GM21526 (cell line): ENCODE measurements around the gene CDC42BPA.

ENCODE experiments used
- ATAC-seq: cut with Tn5 transposase; IDR thresholded peaks from one replicate; pipeline ENCODE4 v1.9.1; 2021; ENCODE audit warnings: moderate library complexity; ENCODE audit not compliant: unreplicated experiment, low FRiP score

Gene CDC42BPA

GRCh38 chr1:227215863-227216510 lies 102.3 kb downstream of the CDC42BPA start:
- ATAC-seq, result no peak

- no peak for ATAC-seq
Observed at GRCh38 chr1:227214207-227214606, 104.1 kb downstream of the CDC42BPA start.

- no peak for ATAC-seq
Observed at GRCh38 chr1:227213426-227213825, 104.9 kb downstream of the CDC42BPA start.

DNA sequence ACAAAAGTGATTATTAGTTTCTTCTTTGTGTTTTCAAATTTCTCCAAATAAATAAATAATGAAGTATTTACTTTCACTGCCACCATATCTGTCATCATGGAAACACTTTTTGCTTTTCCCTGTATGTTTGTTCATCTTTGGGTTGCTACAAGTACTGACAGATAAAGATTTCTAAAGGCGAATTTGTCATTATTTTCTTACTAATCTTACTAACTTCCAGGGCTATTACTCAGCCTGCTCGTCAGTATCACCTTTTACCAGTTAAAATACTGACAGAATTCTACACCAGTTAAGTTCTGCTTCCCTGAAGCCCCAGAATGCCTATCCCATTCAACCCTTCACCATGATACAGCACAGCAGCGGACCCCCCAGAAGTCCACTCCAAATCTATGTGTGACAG lies 106.1 kb downstream of the CDC42BPA start:
- no peak for ATAC-seq

DNA sequence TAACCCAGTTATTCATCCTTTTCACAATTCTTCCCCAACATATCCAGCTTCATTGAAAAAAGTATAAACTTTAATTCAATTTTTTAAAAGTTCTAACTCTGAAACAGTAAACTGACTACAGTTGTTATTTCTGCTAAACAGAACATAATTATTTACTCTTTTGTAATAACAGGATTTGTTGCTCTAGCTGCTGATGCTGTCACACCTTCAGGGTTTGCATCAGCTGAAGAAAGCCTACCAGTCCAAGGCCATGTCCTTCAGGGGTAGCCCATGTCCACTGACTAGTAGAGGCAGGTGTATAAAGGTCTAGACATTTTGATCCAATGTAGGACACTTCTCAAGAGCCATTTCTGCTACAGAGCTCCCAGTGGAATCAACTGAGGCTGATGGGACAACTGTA lies 107.7 kb downstream of the CDC42BPA start:
- no peak for ATAC-seq

DNA sequence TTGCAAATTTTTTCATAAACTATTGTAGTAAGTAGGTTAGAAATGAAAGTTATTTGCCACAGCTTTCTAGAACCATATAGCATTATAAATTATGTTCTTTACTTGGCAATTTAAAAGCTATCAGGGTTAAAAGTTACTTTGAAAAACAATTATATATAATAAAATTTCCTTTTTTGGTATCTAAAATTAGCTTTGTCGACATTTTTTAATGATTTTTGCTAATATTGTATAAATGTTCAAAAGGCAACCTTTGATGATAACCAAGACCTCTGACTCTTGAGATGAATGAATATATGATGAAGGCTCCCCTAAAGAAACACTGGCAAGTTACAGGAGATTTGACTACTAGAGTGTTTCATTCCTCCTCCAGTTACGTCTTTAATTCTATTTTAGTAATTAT lies 121.2 kb downstream of the CDC42BPA start:
- ATAC-seq, result no peak

GRCh38 chr1:227192163-227192562 lies 126.1 kb downstream of the CDC42BPA start:
- ATAC-seq, result peak; percentile 69

DNA sequence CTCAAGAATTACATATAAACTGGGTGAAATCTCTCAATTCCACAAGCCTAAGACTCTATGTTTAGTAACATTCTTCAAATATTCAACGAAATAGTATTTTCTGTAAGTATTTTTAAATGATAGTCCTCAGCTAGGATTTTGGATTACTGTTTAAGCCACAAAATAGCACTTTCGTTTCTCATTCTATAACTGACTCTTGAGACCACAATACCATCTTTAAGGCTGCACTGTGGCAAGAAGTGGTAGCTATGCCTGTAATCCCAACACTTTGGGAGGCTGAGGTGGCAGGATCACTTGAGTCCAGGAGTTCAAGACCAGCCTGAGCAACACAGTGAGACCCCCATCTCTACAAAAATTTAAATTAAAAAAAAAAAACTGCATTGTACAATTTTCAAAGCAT lies 126.7 kb downstream of the CDC42BPA start:
- peak; percentile 82 for ATAC-seq

GRCh38 chr1:227190321-227190720 lies 128.0 kb downstream of the CDC42BPA start:
- ATAC-seq, result no peak

GRCh38 chr1:227185291-227185690 lies 133.0 kb downstream of the CDC42BPA start:
- ATAC-seq, result no peak

DNA sequence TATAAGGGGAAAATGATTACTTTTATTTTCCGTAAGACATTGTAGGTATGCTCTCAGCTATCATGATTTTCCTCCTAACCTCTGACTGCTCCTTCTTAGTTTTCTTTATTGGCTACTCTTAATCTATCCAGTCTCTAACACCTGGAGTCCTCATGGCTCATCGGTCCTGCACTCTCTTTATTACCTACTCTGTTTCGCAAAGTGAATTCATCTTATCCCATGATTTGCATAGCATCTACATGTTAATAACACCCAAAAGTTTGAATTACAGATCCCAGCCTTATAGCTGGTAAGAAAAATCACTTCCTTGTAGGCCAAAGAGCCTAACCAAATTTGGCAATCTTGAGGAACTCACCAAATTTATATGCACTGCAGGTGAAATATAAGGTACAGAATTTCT lies 136.3 kb downstream of the CDC42BPA start:
- ATAC-seq, result no peak

GRCh38 chr1:227175611-227176010 lies 142.7 kb downstream of the CDC42BPA start:
- no peak for ATAC-seq

DNA sequence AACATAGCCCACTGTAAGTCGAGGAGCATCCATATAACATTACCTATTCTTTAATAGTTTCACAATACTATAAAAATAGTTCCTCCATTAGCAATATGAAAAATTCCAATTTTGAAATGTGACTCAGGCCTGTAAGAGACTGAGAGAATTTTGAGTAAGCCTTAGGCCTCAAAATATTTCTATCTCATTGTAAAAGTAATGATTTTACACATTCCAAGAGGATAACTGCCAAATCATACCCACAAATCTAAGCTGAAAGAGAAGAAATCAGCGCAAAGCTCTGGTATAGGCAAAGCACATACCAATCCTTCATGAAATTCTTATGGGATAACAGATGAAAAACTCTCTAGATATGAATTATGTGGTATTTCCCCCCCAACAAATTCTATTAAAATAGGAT lies 144.1 kb downstream of the CDC42BPA start:
- ATAC-seq, result no peak

- no peak for ATAC-seq
Observed at GRCh38 chr1:227170361-227171166, 147.7 kb downstream of the CDC42BPA start.

DNA sequence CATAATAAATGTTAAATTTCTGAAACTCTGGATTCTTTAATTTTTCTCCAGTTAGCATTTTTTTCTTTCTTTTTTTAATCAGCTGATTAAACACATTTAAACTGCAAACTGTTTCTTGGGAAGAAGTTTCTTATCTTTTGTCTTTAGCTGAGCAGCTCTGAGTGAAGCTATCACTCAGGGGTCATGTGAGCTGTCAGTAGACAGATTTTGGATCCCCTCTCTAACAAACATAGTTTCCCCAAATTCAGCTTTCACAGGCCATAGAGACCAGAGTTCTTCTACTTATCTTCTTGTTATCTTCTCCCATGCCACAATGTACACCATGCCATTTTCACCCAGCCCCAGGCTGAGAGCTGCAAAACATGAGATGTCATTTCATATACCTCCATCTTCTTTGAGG lies 148.9 kb downstream of the CDC42BPA start:
- ATAC-seq, result no peak

DNA sequence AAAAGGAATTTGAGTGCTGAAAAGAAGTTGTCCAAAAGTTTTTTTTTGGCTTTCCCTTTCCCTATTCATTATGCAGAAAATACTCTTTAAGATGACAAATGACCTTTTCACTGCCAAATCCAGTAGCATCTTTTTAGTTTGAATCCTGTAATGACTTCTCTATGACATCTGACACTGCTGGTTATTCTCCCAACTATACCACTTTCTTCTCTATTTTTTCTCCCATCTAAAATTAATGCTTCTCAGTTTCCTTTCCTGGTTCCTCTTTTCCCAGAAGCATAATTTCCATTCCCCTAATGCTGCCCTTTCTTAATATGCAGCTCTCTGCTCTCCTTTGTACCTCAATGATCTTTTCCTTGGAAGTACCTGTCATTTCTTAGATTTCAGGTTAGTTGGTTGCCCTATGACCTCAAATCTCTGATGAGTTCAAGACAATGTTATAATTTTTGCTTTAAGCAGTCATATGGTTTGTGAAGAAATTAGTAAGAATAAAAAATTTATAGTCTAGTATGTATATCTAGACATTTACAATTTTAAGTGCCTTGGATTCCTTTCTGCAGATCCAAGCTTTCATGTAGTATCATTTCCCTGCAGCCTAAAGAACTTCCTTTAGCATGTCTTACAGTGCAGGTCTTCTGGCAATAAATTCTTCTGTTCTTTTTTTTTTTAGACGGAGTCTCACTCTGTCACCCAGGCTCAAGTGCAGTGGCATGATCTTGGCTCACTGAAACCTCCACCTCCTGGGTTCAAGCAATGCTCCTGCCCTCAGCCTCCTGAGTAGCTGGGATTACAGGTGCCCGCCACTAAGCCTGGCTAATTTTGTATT lies 150.8 kb downstream of the CDC42BPA start:
- ATAC-seq, result no peak

- ATAC-seq, result no peak
Observed at GRCh38 chr1:227166559-227166958, 151.7 kb downstream of the CDC42BPA start.

- no peak for ATAC-seq
Observed at GRCh38 chr1:227161470-227161869, 156.8 kb downstream of the CDC42BPA start.

GRCh38 chr1:227156520-227156919 lies 161.8 kb downstream of the CDC42BPA start:
- ATAC-seq, result no peak

DNA sequence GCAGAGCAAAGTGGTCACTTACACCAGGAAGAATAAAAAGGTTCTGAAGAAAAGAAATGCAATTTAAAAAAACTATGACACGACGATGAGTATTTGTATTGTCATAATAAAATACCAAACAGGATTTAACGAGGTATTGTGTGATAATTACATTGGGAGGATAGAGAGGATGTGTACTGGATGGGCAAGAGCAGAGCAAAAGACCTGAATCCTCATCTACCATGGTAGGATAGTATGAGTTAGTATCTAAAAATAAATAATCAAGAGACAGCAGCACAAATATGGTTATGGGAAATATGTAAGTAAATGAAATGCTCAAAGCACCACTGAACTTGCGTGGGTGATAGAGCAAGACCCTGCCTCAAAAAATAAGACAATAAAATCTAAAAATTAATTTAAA lies 162.6 kb downstream of the CDC42BPA start:
- ATAC-seq, result no peak

GRCh38 chr1:227155004-227155403 lies 163.3 kb downstream of the CDC42BPA start:
- no peak for ATAC-seq
